Parathyroid adenoma (tissue), 2 donors: Measurements from ENCODE around the gene PPIL3.

Source experiments
- H2AFZ ChIP-seq: fragments of 300-600 bp; sonication (generic); one replicate; pipeline ENCODE4 v1.7.0; 2017; ENCODE audit warnings: antibody characterized with exemption, mild to moderate bottlenecking
- H3K27ac ChIP-seq: fragments of 300-600 bp; sonication (generic); one replicate; pipeline ENCODE4 v1.7.0; 2017
- H3K27me3 ChIP-seq: fragments of 300-600 bp; sonication (generic); one replicate; pipeline ENCODE4 v1.7.0; 2017; ENCODE audit warnings: low read length; ENCODE audit not compliant: control insufficient read depth, insufficient read depth
- H3K36me3 ChIP-seq: fragments of 300-600 bp; sonication (generic); one replicate; pipeline ENCODE4 v1.7.0; 2017; ENCODE audit warnings: low read length; ENCODE audit not compliant: control insufficient read depth, insufficient read depth
- H3K4me1 ChIP-seq: fragments of 300-600 bp; sonication (generic); one replicate; pipeline ENCODE4 v1.7.0; 2017; ENCODE audit warnings: control low read depth
- H3K4me2 ChIP-seq: fragments of 300-600 bp; sonication (generic); one replicate; pipeline ENCODE4 v1.7.0; 2017; ENCODE audit warnings: low read length
- H3K4me3 ChIP-seq: fragments of 300-600 bp; sonication (generic); one replicate; pipeline ENCODE4 v1.7.0; 2017; ENCODE audit warnings: low read depth, low read length
- H3K79me2 ChIP-seq: fragments of 300-600 bp; sonication (generic); one replicate; pipeline ENCODE4 v1.7.0; 2017; ENCODE audit warnings: control low read depth
- H3K9ac ChIP-seq: fragments of 300-600 bp; sonication (generic); one replicate; pipeline ENCODE4 v1.7.0; 2017; ENCODE audit warnings: mild to moderate bottlenecking
- H3K9me3 ChIP-seq: fragments of 300-600 bp; sonication (generic); one replicate; pipeline ENCODE4 v1.7.0; 2017; ENCODE audit warnings: low read length; ENCODE audit not compliant: control insufficient read depth
- TF ChIP-seq, protein P1 (sequence below): fragments of 300-600 bp; sonication (generic); IDR thresholded peaks from one replicate; pipeline ENCODE4 v1.7.0; 2017; ENCODE audit warnings: antibody characterized with exemption, mild to moderate bottlenecking
- donor health status: primary hyperparathyroidism.

The PPIL3 gene

DNA sequence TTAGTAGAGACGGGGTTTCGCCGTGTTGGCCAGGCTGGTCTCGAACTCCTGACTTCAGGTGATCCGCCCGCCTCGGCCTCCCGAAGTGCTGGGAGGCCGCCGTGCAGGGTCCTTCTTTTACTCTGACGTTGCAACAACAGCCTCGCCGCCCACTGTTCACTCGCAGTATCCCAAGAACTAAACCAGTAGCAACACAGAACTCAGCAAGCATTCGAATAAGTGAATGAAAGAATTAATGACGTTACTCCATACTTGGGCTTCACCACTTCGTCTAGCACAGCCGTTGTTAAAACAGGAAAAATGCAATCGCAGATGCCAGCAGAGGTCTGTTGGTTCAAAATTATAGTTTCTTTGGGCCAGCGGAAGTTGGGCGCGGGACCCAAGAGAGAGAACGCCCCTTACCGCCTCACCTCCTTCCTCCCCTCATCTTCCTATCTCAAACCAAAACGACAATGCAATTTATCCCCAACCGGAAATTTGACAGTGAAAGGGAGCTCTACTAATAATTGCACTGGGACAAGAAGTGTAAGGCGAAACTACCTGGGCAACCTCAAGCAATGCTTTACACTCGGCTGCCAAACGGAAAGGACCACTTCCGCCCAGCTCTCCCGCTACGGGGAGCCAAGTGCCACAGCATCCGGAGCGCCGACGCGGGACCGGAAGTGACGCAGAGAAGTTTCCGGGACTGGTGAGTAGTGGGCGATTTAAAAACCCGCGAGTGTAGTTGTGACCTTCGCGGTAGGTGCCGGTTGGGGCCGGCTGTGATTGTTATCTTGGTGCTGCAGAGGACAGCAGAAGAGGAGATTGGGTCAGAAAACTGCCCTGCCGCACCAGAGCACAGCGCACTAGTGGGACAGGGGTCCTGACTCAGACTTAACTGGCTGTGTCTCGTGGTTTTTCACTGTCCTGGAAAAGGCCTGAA, at the start of gene PPIL3, which contains the start of gene NIF3L1:
Gene PPIL3, minus strand, starts transcription at position 374 of the 922 bp plus-strand sequence. CDS start 1,462 bp downstream, outside the sequence.
Gene NIF3L1, plus strand, starts transcription at position 668 of the 922 bp plus-strand sequence. CDS start 2,573 bp downstream, outside the sequence.
- TF ChIP-seq, protein P1, sequence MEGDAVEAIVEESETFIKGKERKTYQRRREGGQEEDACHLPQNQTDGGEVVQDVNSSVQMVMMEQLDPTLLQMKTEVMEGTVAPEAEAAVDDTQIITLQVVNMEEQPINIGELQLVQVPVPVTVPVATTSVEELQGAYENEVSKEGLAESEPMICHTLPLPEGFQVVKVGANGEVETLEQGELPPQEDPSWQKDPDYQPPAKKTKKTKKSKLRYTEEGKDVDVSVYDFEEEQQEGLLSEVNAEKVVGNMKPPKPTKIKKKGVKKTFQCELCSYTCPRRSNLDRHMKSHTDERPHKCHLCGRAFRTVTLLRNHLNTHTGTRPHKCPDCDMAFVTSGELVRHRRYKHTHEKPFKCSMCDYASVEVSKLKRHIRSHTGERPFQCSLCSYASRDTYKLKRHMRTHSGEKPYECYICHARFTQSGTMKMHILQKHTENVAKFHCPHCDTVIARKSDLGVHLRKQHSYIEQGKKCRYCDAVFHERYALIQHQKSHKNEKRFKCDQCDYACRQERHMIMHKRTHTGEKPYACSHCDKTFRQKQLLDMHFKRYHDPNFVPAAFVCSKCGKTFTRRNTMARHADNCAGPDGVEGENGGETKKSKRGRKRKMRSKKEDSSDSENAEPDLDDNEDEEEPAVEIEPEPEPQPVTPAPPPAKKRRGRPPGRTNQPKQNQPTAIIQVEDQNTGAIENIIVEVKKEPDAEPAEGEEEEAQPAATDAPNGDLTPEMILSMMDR, result peak; percentile 5
- H3K9ac ChIP-seq, result peak within 1 kb of the TSS; percentile 30
- H2AFZ ChIP-seq, result peak within 1 kb of the TSS; percentile 97
- no peaks in the 10 kb centered on the region for H3K4me1 ChIP-seq
- H3K9me3 ChIP-seq, result no peaks in the 10 kb centered on the region
- peak within 1 kb of the TSS; percentile 70 for H3K4me2 ChIP-seq
- no peaks in the 10 kb centered on the region for H3K36me3 ChIP-seq
- peak within 1 kb of the TSS; percentile 94 for H3K27ac ChIP-seq
- H3K4me3 ChIP-seq, result peak within 1 kb of the TSS; percentile 77
- peaks cover 8% of the 10 kb centered on the region for H3K79me2 ChIP-seq
- H3K27me3 ChIP-seq, result no peaks in the 10 kb centered on the region

GRCh38 chr2:200930947-200931626, 42.2 kb upstream of the PPIL3 start:
- H2AFZ ChIP-seq, result no peak overlapping the region
- H3K27ac ChIP-seq, result no peak overlapping the region
- H3K9me3 ChIP-seq, result no peaks in the 10 kb centered on the region
- H3K4me1 ChIP-seq, result no peaks in the 10 kb centered on the region
- H3K9ac ChIP-seq, result no peak overlapping the region
- H3K79me2 ChIP-seq, result no peaks in the 10 kb centered on the region
- TF ChIP-seq, protein P1, result no peak
- H3K27me3 ChIP-seq, result no peaks in the 10 kb centered on the region
- H3K4me3 ChIP-seq, result no peak overlapping the region
- H3K36me3 ChIP-seq, result no peaks in the 10 kb centered on the region
- no peak overlapping the region for H3K4me2 ChIP-seq

DNA sequence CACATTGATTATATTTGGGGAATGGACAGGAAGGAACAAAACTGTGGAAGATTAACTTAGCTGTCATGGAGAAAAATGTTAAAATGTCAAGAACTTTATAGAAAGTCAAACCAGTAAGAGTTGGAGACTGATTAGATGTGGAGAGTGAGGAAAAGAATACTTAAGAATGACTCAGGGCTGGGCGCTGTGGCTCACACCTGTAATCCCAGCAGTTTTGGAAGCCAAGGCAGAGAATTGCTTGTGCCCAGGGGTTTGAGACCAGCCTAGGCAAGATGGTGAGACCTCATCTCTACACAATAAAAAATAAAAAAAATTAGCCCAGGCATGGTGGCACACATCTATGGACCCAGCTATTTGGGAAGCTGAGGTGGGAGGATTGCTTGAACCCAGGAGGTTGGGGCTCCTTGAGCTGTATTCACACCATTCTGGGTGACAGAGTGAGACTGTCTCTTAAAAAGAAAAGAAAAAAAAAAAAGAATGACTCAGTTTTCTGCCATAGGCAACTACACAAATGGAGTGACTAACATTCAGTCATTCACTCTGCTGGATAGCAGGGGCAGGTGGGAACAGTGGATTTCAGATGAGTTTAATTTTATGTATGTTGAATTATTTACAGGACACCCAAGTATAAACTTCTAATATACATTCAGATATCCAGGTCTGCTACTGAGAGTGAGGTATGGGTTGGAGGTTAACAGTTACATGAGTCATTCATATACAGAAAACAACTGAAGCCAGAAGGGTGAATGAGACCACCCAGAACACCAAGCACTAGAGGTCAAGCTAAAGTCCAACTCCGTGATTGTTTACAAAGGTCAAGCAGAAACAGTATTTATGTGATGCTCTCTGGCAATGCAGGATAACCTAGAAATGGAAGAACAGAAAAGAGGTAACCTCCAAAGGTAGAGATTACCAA, 40.7 kb upstream of the PPIL3 start:
- Histone ChIP-seq H3K27ac (no peak overlapping the region), H3K27me3 (no peaks in the 10 kb centered on the region), H2AFZ (no peak overlapping the region), H3K79me2 (no peaks in the 10 kb centered on the region), H3K36me3 (no peaks in the 10 kb centered on the region), H3K9me3 (no peaks in the 10 kb centered on the region), H3K9ac (no peak overlapping the region), H3K4me3 (no peak overlapping the region), H3K4me2 (no peak overlapping the region), H3K4me1 (no peaks in the 10 kb centered on the region)
- TF ChIP-seq, protein P1, result no peak

DNA sequence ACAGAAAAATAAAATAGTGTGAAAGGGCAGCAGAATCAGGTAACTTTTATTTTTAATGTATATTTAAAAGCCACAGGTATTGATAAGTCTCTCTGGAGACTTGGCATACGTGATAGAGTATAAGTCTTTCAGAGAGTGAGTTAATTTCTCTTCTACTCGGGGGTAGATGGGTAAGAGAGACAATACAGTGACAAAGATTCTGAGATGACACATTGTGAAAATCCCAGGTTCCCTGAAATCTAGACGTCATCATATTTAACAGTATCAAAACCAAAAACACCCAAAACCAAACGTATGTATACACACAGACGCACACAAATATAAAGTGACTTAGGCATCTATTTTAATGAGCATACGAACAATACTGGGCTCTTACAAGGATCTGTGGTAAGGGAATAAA, 33.6 kb upstream of the PPIL3 start:
- no peak overlapping the region for H3K4me3 ChIP-seq
- H3K79me2 ChIP-seq, result no peaks in the 10 kb centered on the region
- H3K4me2 ChIP-seq, result no peak overlapping the region
- H2AFZ ChIP-seq, result no peak overlapping the region
- H3K4me1 ChIP-seq, result no peaks in the 10 kb centered on the region
- TF ChIP-seq, protein P1, result no peak
- no peak overlapping the region for H3K9ac ChIP-seq
- H3K36me3 ChIP-seq, result peaks cover 3% of the 10 kb centered on the region
- no peaks in the 10 kb centered on the region for H3K9me3 ChIP-seq
- no peaks in the 10 kb centered on the region for H3K27me3 ChIP-seq
- H3K27ac ChIP-seq, result no peak overlapping the region
